ENCODE measurements around the gene SPATA20.

SPATA20 gene

DNA sequence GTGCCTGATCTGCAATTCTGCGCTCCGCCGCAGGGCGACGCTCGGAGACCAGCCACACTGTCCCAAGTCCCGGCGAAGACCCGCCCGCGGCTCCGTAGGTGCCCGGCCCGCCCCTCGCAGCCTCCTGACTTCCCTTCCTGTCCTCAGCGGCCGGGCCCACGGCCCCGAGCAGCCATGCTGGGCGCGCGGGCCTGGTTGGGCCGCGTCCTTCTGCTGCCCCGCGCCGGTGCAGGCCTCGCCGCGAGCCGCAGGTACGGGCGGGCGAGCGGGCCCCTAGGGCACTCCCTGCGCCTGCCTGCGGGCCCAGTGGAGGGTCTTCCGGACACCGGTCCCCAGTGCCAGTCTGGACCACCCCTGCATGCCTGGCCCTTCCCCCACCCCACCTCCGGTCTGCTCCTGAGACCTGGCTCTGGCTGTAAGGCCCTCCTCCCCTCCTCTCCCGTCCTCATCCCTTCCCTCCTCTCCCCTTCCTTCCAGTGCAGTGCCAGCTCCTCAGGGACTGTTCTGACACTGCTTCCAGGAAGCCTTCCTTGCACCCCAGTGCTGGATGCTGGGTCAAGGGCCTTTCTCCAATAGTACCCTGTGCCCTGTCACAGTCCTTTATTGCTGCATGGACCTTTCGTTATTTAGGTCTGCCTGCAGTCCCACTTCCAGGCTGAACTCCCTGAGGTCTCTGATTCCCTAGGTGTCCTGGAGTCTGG is at the start of gene SPATA20:
SPATA20 (plus strand) TSS at position 140 of the 701 bp plus-strand sequence; CDS start at position 175, 35 bp downstream.
- peak; percentile 97 for DNase-seq

DNA sequence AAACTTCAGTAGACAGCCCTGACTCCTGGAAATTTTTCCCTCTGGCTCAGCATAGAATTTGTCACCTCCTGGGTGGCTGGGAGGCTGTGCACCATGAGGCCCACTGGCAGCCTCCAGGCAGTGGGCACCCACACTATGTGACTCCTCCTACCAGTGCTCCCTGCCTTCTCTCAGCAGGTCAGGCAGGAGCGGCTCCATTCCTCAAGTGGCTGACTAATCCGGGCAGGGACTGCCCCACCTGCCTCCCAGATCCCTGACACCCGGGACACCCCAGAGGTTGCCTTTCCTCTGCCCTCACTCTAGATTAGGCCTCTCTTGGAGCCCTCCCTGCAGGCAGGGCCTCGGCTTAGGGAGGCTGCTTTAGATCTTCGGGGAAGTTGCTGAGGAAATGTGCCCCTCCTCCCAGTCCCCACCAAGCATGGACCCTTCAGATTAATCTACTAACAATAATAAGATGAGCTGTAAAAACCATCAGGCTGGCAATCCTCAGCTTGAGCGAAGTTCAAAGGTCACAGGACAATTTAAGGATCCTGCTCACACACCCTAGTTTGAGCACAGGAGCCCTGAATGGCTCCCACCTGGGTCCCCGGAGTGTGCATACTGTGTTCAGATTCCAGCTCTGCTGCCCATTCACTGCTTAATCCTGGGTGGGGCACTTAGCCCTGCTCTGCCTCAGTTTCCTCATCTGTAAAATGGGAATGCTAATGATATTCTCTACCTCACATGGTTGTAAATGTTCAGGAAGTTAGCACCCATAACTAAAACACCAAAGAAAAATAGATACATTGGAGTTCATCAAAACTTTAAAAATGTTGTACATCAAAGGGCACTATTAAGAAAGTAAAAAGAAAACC is 48.7 kb upstream of the SPATA20 start:
- no peak for DNase-seq

DNA sequence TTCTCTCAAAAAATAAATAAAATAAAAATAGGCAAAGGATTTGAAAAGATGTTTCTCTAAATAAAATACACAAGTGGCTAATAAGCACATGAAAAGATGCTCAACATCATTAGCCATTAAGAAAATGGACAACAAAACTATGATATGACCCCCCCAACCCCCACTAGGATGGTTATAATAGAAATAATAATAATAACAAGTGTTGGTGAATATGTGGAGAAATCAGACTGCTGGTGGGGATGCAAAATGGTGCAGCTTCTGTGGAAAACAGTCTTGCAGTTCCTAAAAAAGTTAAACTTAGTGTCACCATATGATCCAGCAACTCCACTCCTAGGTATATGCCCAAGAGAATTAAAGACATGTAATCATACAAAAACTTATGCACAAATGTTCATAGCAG is 47.7 kb upstream of the SPATA20 start:
- DNase-seq: no peak

DNA sequence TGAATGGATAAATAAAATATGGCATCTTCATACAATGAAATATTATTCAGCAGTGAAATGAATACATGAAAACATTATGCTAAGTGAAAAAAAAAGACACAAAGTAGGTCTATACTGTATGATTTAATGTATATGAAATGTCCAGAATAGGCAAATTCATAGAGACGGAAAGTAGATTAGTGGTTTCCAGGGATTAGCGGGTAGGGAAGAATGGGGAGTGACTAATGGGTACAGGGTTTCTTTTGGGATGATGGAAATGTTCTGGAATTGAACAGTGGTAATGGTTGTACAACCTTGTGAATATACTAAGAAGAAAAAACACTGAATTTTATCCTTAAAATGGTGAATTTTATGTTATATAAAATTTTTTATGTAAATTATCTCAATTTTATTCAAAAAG is 47.3 kb upstream of the SPATA20 start:
- no peak for DNase-seq

DNA sequence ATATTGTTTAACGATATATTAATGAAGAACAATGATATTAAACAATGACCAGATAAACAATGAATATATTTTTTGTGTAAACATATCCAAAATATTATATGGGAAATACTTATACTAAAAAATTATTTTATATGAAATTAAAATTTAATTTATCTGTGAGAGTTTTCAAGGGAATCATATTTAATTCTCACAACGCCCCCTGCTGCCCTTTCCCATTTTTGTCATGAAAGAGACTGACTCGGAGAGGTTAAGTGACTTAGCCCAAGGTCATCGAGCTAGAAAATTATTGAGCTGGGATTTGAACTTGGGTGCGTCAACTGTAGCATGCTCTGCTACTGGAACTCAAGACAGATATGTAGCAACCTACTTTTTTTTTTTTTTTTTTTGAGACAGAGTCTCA is 45.9 kb upstream of the SPATA20 start:
- DNase-seq: peak; percentile 62

DNA sequence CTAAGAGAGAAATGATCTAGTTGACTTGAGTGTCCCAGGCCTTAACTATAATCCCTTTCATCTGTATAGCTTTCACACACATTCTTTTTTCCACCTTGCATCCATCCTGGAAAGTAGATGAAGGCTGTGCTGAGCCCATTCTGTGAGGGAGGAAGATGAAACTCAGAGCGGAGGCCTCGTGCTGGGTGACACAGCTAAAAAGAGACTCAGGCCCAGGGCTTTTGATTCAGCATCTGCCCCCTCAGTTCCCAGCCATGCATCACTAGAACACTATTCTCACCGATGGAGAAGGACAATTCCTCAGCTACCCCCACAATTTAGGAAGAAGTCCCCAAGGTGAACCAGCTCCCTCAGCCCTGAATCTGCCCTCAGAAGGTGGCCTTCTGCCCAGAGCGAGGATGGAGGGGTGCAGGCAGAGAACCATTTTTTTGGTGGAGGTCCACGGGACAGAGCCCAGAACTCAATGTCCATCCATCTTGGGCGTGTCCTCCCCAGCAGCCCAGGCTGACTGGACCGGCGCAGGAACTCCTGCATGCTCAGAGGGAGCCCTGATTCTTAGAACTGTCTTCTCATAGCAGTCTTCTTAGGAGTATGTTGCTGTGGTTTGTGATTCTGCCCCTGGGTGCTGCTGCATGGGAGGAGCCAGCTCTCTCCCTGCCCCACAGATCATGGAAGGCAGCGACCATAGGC is 44.5 kb upstream of the SPATA20 start:
- DNase-seq: peak; percentile 19

DNA sequence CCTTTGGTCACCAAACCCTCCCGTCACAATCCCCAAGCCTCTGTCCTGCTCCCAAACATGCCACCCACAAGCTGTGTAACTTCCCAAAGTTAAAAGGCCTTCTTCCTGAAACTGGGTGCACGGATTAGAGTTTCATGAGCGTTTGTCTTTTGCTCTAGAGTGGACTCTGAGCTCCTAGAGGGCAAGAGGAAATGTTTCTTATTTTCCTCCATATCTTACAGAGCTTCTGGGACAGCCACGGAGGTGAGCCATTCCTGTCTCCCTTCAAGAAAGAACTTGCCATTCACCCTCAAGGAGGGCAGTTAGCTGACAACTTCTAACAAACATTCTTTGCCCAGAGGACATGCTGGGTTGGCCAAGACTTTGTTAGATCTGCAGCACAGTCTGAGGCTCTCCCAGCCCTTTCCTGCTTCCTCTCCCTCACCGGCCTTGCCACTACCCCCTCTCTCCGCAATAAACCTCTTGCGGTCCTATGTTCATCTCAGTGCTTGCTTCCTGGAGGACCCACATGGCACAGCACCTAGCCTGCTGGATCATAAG is 41.3 kb upstream of the SPATA20 start:
- DNase-seq: peak; percentile 19

DNA sequence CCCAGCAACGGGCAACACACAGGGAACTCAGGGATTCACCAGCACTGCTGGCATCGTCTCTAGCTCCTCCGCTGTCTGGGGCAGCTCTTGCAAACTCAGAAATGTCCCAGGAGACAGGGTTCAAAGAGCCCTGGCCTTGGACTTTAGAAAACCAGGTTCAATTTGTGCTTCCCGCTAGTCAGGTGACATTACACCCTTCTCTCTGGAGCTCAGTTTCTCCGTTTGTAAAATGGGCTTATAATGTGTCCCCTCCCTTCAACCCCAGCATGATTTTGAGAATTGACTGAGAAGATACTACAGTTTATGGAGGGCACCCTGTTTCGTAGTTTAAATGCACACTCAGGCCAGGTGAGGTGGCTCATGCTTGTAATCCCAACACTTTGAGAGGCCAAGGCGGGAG is 40.7 kb upstream of the SPATA20 start:
- DNase-seq: no peak

DNA sequence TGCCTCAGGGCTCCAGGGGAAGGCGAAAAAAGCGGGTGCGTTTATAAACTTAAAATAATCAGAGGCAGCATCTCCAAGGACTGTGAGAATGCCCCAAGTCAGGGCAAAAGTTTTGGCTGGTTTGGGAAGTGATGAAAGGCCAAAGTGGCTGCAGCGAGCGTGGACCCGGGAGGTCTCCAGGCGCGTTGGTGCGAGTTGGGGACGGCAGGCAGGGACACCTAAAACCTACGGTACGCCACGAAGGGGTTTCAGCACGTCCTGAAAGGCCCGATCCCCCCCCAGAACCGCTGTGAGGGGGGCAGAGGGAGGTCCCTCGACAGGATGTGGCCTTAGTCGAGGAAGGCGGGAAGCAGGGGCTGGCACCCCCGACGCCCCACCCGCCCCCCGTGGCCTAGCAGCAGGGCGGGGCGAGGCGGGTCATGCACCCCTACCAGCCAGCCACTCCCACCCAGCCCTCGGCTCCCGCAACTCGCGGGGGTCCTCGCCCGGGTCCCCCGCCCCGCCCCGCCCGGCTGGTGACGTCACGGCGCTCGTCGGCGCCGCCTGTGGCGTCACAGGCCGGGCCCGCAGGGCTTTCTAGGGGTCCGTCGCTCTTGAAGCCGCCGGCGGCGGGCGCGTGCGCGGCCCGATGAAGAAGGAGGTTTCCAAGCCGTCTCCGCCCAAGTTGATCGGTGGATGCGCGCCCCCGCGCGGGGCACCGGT is 39.0 kb upstream of the SPATA20 start, which contains the start of gene MYCBPAP:
MYCBPAP (plus strand) TSS at position 569 of the 702 bp plus-strand sequence. CDS start 236 bp downstream, outside the sequence.
- DNase-seq: peak; percentile 72

DNA sequence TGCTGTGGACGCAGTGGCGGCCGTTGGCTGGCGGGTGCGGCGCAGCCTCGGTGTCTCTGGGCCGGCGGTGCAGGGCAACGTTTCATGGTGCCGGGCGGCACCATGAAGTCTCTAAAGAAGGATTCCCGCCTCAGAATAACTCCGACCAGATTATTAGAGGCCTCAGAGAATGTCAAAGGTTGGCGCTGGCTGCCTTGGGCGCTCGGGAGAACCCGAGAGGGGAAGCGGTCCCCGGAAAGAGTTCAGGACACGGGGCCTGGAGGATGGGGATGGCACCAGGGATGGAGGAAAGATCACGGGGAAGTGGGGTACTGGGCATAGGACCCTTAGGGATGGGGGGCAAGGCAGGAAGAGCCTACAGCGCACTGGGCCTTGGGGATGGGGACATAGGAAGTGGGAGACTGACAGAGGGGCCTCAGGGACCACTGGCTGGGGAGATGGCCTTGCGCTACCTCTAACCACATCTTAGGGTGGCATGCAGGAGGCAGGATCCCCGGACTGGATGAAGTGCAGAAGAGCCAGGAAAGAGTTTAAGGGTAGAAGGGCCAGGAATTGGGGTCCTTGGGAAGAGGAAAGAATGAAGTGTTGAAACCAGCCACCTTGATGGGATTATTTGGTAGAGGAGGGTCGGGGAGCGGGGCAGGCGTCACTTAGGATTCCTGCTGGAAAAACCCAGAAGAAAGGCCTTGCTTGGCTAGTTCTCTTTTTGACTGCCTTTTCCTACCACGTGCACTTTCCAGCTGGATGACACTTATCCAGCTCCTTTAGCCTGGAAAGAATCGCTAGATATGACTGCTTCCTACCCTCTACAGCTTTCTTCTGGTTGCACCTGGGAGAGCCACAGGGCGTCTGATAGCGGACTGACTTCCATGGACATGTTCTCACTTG is 38.2 kb upstream of the SPATA20 start:
- DNase-seq: no peak

DNA sequence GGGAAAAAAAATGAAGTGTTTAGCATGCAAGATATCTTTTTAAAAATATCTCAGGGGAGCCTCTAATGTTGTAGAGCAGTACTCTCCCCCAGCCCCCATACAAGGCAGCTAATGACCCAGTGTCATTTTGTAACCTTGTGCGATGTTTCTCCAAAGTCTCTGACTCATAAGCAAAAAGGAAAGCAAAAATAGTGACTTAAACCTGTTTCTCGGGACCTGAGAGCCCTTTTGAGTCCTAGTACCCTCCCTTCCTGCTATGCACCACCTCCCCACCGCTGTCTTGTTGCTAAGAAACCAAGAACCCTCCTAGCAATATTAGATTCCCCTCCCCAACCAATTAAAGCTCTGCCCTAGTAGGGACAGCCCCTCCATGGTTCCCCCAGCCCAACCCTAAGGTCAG is 35.9 kb upstream of the SPATA20 start:
- DNase-seq: peak; percentile 56

DNA sequence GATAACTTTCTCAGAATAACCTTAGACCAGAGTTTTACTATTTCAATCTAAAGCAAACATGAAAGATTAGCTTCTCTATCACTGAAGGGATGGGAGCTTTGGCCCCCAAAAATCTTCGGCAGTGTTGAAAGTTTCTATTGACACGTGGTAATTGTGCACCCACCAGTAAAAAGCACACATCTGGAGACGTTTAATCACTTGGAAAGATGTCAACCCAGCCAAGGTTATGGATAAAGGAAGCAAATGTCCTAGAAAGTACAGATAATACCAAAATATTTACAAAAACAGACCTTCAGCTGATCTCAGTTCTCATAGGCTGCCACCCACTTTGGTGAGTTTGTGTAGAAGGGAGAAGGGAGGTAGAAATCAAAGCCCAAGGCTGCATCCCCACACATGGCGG is 33.5 kb upstream of the SPATA20 start:
- no peak for DNase-seq

DNA sequence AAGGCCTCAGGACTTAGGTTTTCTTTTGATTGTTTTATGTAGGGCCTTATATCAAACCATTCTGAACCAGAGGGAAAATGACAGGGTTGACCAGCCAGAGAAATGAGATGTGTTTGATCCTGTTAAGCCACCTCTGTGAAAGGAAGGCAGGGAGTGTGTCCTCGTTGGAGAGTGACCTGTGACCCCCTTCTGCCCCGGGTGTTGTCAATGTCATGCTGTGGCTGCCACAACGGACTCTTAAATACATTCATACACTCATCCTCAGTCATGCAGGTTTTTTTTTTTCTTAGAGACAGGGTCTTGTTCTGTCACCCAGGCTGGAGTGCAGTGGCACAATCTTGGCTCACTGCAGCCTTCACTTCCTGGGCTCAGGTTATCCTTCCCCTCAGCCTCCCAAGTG is 32.6 kb upstream of the SPATA20 start:
- DNase-seq: no peak

DNA sequence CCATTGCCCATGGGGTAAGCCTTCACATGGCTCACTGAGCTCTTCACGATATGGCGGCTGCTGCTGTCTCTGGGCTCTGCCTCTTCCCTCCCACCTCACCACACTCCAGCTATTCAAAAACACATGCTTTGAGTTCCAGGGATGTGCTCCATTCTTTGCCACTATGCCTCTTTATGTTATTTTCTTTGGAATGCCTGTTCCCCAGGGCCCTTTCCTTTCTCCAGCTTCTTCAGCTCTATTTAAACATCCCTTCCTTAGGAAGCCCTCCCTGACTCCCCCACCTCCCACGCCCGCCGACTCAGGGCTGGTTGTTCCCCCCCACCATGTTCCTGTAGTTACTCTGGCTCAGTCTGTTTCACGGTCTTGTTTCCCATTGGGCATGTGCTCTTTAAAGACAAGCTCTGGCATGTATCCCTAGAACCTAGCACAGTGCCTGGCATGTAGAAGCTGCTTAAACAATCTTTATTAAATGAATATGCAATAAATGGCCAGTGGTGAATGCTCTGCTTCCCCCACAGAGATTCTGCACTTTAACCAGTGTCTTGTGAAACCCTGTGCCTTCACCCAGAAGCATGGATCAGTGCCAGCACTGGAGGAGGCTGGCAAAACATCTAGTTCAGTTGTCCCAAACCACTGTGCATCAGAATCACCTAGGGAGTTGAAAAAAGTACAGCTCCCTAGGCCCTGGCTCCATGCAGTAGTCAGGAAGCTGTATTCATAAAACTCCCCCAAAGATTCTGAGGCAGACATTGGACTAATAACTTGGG is 31.9 kb upstream of the SPATA20 start:
- no peak for DNase-seq

DNA sequence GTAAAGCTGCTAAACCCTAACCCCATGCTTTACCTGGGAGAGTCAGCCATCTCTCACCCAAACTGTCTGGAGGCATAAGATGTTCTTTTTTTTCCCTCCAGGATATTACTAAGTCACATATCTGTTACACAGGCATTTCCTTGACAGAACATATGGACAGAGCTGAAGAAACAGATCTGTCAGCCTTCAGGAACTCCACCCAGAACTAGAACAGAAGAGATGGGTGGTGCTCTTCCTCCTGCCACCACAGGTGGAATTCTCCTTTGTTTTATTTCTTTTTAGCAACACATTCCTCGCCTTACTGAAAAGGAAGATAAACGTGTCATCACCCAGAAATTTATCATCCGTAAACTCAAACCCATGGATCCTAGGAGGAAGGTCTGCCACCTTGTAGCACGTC is 30.0 kb upstream of the SPATA20 start:
- DNase-seq: no peak

DNA sequence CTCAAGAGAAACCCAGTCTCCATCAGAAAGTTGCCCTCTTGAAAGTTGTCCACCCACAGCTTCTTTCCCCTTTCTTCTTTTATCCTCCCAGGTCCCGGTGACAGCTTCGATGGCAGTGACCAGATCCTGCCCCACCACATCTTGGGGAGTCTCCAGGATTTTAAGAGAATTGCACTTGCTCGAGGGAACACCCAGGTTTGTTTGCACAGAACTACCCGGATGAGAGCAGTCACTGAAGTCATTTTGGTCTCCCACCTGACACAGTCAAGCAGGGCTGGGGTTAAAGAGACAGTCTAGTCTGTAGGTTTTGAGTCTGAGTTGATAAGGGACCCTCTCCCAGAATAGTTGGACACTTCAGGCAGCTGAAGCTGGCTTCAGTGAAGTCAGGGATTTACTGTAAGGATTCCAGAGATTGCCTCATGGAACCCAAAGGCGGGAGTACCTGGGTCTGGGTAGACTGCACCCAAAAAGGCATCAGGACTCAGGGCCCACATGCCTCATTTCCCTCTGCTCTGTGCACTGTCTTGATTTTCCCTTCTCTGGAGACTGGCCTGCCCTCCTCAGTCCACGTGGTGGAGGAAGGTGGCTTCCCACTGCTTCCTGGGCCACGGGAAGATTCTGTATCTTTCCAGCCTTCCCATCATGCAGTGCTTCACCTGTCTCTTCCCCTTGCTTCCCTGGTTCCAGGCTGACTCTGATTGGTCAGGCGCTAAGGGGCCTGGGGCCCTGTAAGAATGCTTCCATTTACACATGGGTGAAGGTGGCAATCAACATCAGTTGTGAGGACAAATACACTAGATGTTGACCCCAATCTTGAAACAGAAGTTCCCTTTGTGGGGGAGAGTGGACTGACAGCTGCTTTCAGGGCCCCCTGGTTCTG is 29.2 kb upstream of the SPATA20 start:
- DNase-seq: no peak

DNA sequence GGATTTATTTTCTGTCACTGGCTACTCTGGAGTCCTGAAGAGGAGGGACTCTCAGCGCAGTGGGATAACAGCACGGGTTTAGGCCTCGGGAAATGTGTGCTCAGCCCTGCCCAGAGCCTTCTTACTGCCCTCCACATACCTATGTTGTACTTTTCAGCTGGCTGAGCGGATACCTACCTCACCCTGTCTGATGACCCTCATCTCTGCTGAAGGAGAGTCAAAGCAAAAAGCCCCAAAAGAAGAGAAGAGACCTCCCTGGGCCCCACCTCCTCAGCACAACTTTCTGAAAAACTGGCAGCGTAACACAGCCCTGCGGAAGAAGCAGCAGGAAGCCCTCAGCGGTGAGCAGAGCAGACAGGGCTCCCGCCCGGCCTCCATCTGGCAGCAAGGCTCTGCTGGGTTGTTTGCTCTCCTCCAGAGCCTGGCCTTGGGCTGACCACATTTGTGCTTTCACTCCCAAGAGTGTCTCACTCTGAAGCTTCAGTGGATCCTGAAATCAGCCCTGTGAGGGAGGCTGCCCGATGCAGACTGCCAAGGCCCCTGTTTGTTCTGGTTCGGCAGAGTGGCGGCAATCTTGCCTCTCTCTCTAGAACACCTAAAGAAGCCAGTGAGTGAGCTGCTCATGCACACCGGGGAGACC is 28.5 kb upstream of the SPATA20 start:
- no peak for DNase-seq

DNA sequence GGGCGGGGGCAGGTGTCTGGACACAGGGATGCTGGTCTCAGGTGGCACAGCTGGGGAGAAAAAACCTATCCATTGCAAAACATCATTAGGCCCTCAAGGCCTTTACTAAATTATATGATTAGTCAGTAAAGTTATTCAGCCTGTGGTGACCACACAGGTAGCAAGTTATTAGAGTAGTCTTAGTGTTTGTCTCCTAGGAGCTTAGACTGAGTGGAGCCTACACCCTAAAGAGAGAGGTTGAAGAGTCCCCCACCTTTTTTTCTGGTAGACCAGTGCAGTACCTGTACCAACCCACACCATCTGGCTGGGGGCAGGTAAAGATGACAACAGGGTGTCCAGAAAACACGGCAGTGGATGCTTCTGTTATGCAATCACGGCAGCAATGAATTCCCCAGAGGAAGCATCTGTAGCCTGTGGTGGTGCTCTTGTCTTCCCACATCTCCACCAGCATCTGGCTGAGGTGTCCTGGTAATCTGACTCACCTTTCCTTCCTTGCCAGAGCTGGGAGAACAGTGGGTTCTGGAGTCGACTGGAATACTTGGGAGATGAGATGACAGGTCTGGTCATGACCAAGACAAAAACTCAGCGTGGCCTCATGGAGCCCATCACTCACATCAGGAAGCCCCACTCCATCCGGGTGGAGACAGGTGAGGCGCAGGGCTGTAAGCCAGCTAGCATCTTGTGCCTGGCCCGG is 27.7 kb upstream of the SPATA20 start:
- no peak for DNase-seq

DNA sequence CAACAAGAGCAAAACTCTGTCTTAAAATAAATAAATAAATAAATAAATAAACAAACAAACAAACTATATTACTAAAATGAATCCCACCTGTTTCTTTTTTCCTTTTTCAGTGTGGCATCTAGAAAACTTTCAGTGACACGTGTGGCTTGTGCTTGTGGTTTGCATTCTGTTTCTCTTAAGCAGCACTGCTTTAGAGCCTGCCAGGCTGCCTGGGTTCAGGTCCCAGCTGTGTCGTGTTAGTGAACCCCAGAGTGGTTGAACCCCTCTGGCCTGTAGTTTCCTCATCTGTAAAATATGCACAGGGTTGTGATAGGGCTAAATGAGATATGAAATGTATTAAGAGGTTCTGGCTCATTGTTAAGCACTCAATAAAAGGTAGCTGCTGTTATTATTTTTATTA is 26.5 kb upstream of the SPATA20 start:
- no peak for DNase-seq
